ENCODE measurements around the gene GAS2L3.

DNA sequence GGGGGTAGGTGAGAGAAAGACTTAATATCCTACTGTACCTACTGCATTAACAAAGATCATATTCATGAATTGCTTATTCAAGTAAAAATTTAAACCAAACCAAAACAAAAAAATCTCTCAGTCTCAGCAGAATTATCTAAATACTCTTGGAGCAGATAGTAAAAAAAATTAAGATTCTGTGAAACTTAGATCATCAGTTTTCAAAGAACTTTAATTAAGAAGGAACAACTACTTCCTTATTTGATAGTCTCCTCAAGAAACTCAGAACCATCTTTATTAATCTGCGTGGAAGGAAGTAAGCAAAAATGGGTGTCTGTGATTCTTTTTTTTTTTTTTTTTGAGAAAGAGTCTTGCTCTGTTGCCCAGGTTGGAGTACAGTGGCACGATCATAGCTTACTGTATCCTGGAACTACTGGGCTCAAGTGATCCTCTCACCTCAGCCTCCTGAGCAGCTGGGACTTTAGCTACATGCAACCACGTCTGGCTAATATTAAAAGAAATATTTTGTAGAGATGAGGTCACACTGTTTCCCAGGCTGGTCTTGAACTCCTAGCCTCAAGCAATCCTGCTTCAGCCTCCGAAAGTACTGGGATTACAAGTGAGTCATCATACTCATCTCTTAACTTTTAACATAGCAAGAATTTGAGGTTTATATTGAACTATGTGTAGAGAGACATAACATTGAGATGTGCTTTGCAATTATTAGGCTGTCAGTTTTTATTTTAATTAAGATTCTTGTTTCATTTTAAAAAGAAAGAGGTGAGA lies 37.4 kb downstream of the GAS2L3 start:
- TF ChIP-seq CTCF (conservative IDR thresholded peaks at IDR 0.05) = no peak
- no peak for TF ChIP-seq EZH2 (IDR thresholded peaks at IDR 0.05; ENCODE audit: low read depth)
